Endothelial cell of umbilical vein (primary cell): ENCODE data around the gene CEP192.

ENCODE experiments used
- CTCF ChIP-seq, 2 donors: IDR thresholded peaks; 1 replicate in 1 of 2; 2 replicates in 1 of 2; pipeline ENCODE4 v1.5.1; 2011; ENCODE audit warnings: low read length in 2 of 2, mild to moderate bottlenecking in 2 of 2, moderate library complexity in 2 of 2, control low read depth in 1 of 2, inconsistent platforms in 1 of 2, low read depth in 1 of 2; ENCODE audit not compliant: insufficient read depth in 1 of 2; ENCODE audit errors: extremely low read depth in 1 of 2
- JUN ChIP-seq: IDR thresholded peaks from 2 replicates; pipeline ENCODE4 v1.6.1; 2011; ENCODE audit warnings: borderline replicate concordance, low read depth; ENCODE audit not compliant: insufficient read length, insufficient read depth
- MYC ChIP-seq: IDR thresholded peaks from one replicate; pipeline ENCODE4 v1.6.1; 2011; ENCODE audit warnings: mild to moderate bottlenecking, low read depth, low read length
- POLR2A ChIP-seq: IDR thresholded peaks from 2 replicates; pipeline ENCODE4 v1.6.1; 2012; ENCODE audit warnings: low read depth, mild to moderate bottlenecking, control low read depth, low read length
- TF ChIP-seq, protein P1 (sequence below): IDR thresholded peaks from 2 replicates; pipeline ENCODE4 v1.6.1; 2011; ENCODE audit not compliant: insufficient read depth, insufficient read length

DNA sequence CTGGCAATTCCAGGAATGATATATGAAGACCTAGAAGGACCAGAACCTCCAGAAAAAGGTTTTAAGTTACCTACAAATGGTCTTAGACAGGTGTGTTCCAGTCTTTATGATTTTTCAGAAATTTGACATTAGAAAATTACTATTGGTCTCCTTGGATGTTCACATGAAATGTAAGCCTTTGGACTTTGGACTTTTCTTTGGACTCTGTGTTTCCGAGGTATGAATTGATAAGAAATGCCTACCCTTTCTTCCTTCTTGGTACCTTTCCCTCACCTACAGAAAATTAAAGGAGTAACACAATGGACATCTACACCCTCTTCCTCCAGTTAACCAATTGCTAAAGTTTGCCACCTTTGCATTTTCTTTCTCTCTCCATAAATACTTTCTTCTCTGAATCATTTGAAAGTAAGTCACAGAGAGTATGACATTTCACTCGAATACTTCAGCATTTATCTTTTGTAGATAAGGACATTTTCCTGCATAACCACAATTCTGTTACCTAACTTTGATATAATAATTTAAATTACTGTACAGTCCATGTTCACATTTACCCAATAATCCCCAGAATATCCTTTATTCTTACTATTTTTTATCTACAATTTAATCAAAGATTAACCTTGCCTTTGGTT is 26.2 kb downstream of the CEP192 start:
- TF ChIP-seq, protein P1, sequence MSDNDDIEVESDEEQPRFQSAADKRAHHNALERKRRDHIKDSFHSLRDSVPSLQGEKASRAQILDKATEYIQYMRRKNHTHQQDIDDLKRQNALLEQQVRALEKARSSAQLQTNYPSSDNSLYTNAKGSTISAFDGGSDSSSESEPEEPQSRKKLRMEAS: no peak
- TF ChIP-seq CTCF (IDR thresholded peaks at IDR 0.05; ENCODE audit: extremely low read depth in 1 of 2, insufficient read depth in 1 of 2, low read depth in 1 of 2, low read length in 2 of 2): no peak
- no peak for TF ChIP-seq JUN
- no peak for TF ChIP-seq MYC
- TF ChIP-seq POLR2A: no peak
